CD4-positive, alpha-beta T cell (primary cell): Measurements from ENCODE around the gene CTNNA3. TPM values are rescaled to one million over a fixed set of nuclear protein-coding genes. Genes with fewer than 3 reads are reported as not detected.

Experiments used
- ATAC-seq: fragments of 200-7000 bp; cut with Tn5 transposase; one replicate; pipeline ENCODE4 v1.10.0; 2022; ENCODE audit warnings: mild to moderate bottlenecking; ENCODE audit not compliant: poor library complexity
- CTCF ChIA-PET: fragments of 350-600 bp; sonication (Branson Sonifier 250); formaldehyde crosslinking; loops from one replicate; lab custom pipeline; 2021; ENCODE audit warnings: antibody characterized with exemption, inconsistent platforms; lab: Charles Lee
- POLR2A ChIA-PET: fragments of 350-600 bp; sonication (Branson Sonifier 250); formaldehyde crosslinking; loops from one replicate; lab custom pipeline; 2021; ENCODE audit warnings: antibody characterized with exemption, inconsistent platforms; lab: Charles Lee
- DNase-seq, 14 experiments: peaks; one replicate each; pipeline ENCODE4 v3.0.0-alpha.2; 2013 to 2020; ENCODE audit warnings: mixed read lengths in 2 of 14
- H3K27ac ChIP-seq, 2 donors: one replicate each; pipeline versions ENCODE4 v1.5.1 to v1.7.0; 2013; ENCODE audit warnings: low read length in 2 of 2, low read depth in 1 of 2, mild to moderate bottlenecking in 1 of 2
- H3K27me3 ChIP-seq, 2 experiments: 1 replicate in 1 of 2; 2 replicates in 1 of 2; pipeline versions ENCODE4 v1.6.1 to v1.7.0; 2013; ENCODE audit warnings: low read length in 2 of 2, control low read depth in 1 of 2, mild to moderate bottlenecking in 1 of 2, moderate library complexity in 1 of 2; ENCODE audit not compliant: insufficient read depth in 2 of 2, control insufficient read depth in 1 of 2
- H3K36me3 ChIP-seq: one replicate; pipeline ENCODE4 v1.6.1; 2013; ENCODE audit warnings: low read length, control low read depth; ENCODE audit not compliant: insufficient read depth
- H3K4me1 ChIP-seq: one replicate; pipeline ENCODE4 v1.6.1; 2013; ENCODE audit warnings: low read length, control low read depth; ENCODE audit not compliant: insufficient read depth
- H3K4me3 ChIP-seq: one replicate; pipeline ENCODE4 v1.5.1; 2013; ENCODE audit warnings: mild to moderate bottlenecking, low read length, moderate library complexity
- H3K9me3 ChIP-seq, 2 experiments: 1 replicate in 1 of 2; 2 replicates in 1 of 2; pipeline versions ENCODE4 v1.6.1 to v1.7.0; 2013; ENCODE audit warnings: low read length in 2 of 2, mild to moderate bottlenecking in 2 of 2, control low read depth in 1 of 2, moderate library complexity in 1 of 2; ENCODE audit not compliant: control insufficient read depth in 1 of 2, insufficient read depth in 1 of 2
- H3K27ac Mint-ChIP-seq: one replicate; pipeline ENCODE4 v1.8.0; 2020; ENCODE audit warnings: mixed read lengths
- H3K27me3 Mint-ChIP-seq: one replicate; pipeline ENCODE4 v1.8.0; 2021; ENCODE audit warnings: mixed read lengths
- H3K36me3 Mint-ChIP-seq: one replicate; pipeline ENCODE4 v1.8.0; 2021; ENCODE audit warnings: low read depth, mixed read lengths
- H3K4me1 Mint-ChIP-seq: one replicate; pipeline ENCODE4 v1.8.0; 2021; ENCODE audit warnings: low read depth, mixed read lengths
- H3K4me3 Mint-ChIP-seq: one replicate; pipeline ENCODE4 v1.8.0; 2020; ENCODE audit warnings: mild to moderate bottlenecking, mixed read lengths
- H3K9me3 Mint-ChIP-seq: one replicate; pipeline ENCODE4 v1.8.0; 2020; ENCODE audit warnings: mixed read lengths
- CTCF ChIP-seq: fragments of 200-600 bp; IDR thresholded peaks from one replicate; pipeline ENCODE4 v1.8.0; 2022; ENCODE audit warnings: antibody characterized with exemption, mild to moderate bottlenecking
- intact Hi-C, 2 experiments: fragments of 100-400 bp; cut with DNase I in 1 of 2; cut with micrococcal nuclease in 1 of 2; formaldehyde crosslinking; loops; one replicate each; pipeline versions ENCODE4 v1.15.1 to v1.9.0; 2023 to 2025; cut with DNase I, micrococcal nuclease
- total RNA-seq, 174 experiments: library from RNA in 2 of 174; stranded (reverse) in 2 of 174; gene quantifications; one replicate each; pipeline ENCODE4 v1.2.3 and lab custom pipeline; 2021 to 2026

Gene CTNNA3
- total RNA-seq, 2 experiments from 2014 or later: 0.80 TPM; not detected in 1

GRCh38 chr10:67107670-67108069 lies 588.3 kb downstream of the CTNNA3 start:
- no peak overlapping the region for H3K4me3 ChIP-seq
- no peak overlapping the region for H3K27ac ChIP-seq
- H3K4me1 ChIP-seq: no peaks in the 10 kb centered on the region
- CTCF ChIA-PET: no interaction called here
- H3K9me3 ChIP-seq: no peaks in the 10 kb centered on the region
- Mint-ChIP-seq H3K36me3 (no peaks in the 10 kb centered on the region), H3K9me3 (no peaks in the 10 kb centered on the region), H3K27me3 (no peaks in the 10 kb centered on the region), H3K4me1 (no peaks in the 10 kb centered on the region), H3K4me3 (no peak overlapping the region), H3K27ac (no peak overlapping the region)
- DNase-seq: no peak
- no peaks in the 10 kb centered on the region for H3K27me3 ChIP-seq
- no peak for ATAC-seq
- intact Hi-C loops: no loop called here
- TF ChIP-seq CTCF: no peak
- POLR2A ChIA-PET: no interaction called here
- H3K36me3 ChIP-seq: no peaks in the 10 kb centered on the region

GRCh38 chr10:67100951-67101350 lies 595.0 kb downstream of the CTNNA3 start:
- Histone ChIP-seq H3K9me3 (no peaks in the 10 kb centered on the region), H3K27me3 (no peaks in the 10 kb centered on the region), H3K36me3 (no peaks in the 10 kb centered on the region), H3K4me1 (no peaks in the 10 kb centered on the region), H3K27ac (no peak overlapping the region), H3K4me3 (no peak overlapping the region)
- no peak for TF ChIP-seq CTCF
- H3K4me3 Mint-ChIP-seq: no peak overlapping the region
- H3K9me3 Mint-ChIP-seq: no peaks in the 10 kb centered on the region
- H3K27me3 Mint-ChIP-seq: no peaks in the 10 kb centered on the region
- CTCF ChIA-PET: no interaction called here
- ATAC-seq (no peak), DNase-seq (no peak)
- intact Hi-C loops: no loop called here
- no peak overlapping the region for H3K27ac Mint-ChIP-seq
- POLR2A ChIA-PET: no interaction called here
- no peaks in the 10 kb centered on the region for H3K36me3 Mint-ChIP-seq
- H3K4me1 Mint-ChIP-seq: no peaks in the 10 kb centered on the region

- H3K4me3 ChIP-seq: no peak overlapping the region
- intact Hi-C loops: no loop called here
- no peaks in the 10 kb centered on the region for H3K36me3 ChIP-seq
- ChIA-PET POLR2A (no interaction called here), CTCF (interaction anchor here (1.0 kb wide), 1 partner anchor 15 kb away, joined by 4 read pairs; no protein-coding TSS in a partner anchor)
- Mint-ChIP-seq H3K4me1 (no peaks in the 10 kb centered on the region), H3K9me3 (no peaks in the 10 kb centered on the region), H3K27ac (no peak overlapping the region), H3K4me3 (no peak overlapping the region), H3K36me3 (no peaks in the 10 kb centered on the region), H3K27me3 (no peaks in the 10 kb centered on the region)
- H3K4me1 ChIP-seq: no peaks in the 10 kb centered on the region
- TF ChIP-seq CTCF: no peak
- H3K27me3 ChIP-seq: no peaks in the 10 kb centered on the region
- no peaks in the 10 kb centered on the region for H3K9me3 ChIP-seq
- ATAC-seq (no peak), DNase-seq (no peak)
- H3K27ac ChIP-seq: no peak overlapping the region
Measured at GRCh38 chr10:67098461-67098860, 597.5 kb downstream of the CTNNA3 start.
